ENCODE results near the gene APOD.
"Not testable (repeated sequence)": the region's sequence is repeated elsewhere in the genome, so short reads cannot be mapped to it uniquely, and the experiment has no call there.

DNA sequence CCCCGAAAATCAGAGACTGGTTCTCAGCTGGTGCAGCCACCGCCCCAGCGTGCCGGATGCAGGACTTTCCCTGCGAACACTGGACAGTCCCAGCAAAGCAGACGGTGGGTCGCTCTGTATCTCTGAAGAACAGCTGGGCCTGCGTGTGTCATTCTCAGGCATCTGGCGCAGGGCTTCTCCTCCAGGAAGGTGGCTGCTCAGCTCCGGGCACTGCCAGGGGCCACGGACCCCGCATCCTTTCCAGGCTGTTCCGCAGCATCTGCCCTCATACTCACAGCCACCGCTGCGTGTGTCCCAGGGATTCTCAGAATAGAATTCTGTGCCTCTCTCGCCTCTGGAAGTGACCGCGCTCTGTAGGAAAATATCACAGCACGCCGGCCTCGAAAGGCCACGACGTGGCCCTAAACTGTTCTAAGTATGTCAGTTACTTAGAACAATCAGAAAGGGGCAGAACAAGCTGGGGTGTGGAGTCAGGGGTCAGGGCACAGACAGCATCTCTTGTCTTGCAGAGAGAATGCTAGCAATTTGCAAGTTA, 44.7 kb upstream of the APOD start:
- TF ChIP-seq FOXM1 (IDR thresholded peaks at IDR 0.05; ENCODE audit: borderline replicate concordance); FOXK2 (IDR thresholded peaks at IDR 0.05); ARNT (IDR thresholded peaks at IDR 0.05); FOXA1 (IDR thresholded peaks at IDR 0.05); NFRKB (IDR thresholded peaks at IDR 0.05); ELF4 (IDR thresholded peaks at IDR 0.05): not testable (repeated sequence)

All from HEK293T (cell line).